K562 (cell line): ENCODE data around the gene USHBP1. TPM values are rescaled to one million over a fixed set of nuclear protein-coding genes. Genes with fewer than 3 reads are reported as not detected.
A peak's percentile ranks its signal among the peaks of the same experiment; 100 is the strongest.

ENCODE experiments used
- MAFF ChIP-seq: IDR thresholded peaks from 2 replicates; pipeline ENCODE4 v1.6.1; 2012; ENCODE audit warnings: low read length, improper control_type of control experiment
- RBM25 ChIP-seq: fragments of 200-400 bp; formaldehyde crosslinking; IDR thresholded peaks from 2 replicates; pipeline ENCODE4 v1.6.1; 2018; ENCODE audit warnings: low read length, low read depth, moderate library complexity; ENCODE audit not compliant: severe bottlenecking
- SMC3 ChIP-seq: conservative IDR thresholded peaks from 2 replicates; pipeline ENCODE4 v1.6.1; 2011; ENCODE audit warnings: low read depth, low read length, improper control_type of control experiment; ENCODE audit not compliant: insufficient read depth
- TAF9B ChIP-seq: fragments of 450-650 bp; IDR thresholded peaks from 2 replicates; pipeline ENCODE4 v1.6.1; 2018; ENCODE audit warnings: mild to moderate bottlenecking; ENCODE audit not compliant: partially characterized antibody
- TCF7L2 ChIP-seq: fragments of 150-350 bp; IDR thresholded peaks from 2 replicates; pipeline ENCODE4 v1.6.1; 2016; ENCODE audit warnings: low read depth, mild to moderate bottlenecking, low read length, moderate library complexity
- THRAP3 ChIP-seq: fragments of 450-650 bp; IDR thresholded peaks from 2 replicates; pipeline ENCODE4 v1.6.1; 2016; ENCODE audit warnings: mild to moderate bottlenecking, inconsistent platforms, borderline replicate concordance
- ZNF143 ChIP-seq: sonication (generic); formaldehyde crosslinking; IDR thresholded peaks from 2 replicates; pipeline ENCODE4 v1.9.0; 2022; ENCODE audit warnings: mild to moderate bottlenecking, missing genetic modification reagents
- polyA plus RNA-seq, 8 experiments: library from polyadenylated mRNA; depleted of rRNA in 4 of 8; stranded (reverse) in 5 of 8; unstranded in 3 of 8; fragments of >200 nt; fragmentation: Nextera tagmentation in 2 of 8; fragmentation: Illumina TruSeq in 1 of 8; extraction: Ambion mirVana in 2 of 8; extraction: Trizol in 1 of 8; gene quantifications; 2 replicates each; pipeline versions ENCODE4 v1.2.1 to v1.2.3, GENCODE V29; 2011 to 2014; ENCODE audit warnings: inconsistent platforms in 1 of 8, missing spikeins in 1 of 8
- total RNA-seq, 7 experiments: library from RNA; depleted of rRNA in 6 of 7; stranded (reverse); fragments of >200 nt in 6 of 7; fragmentation: Illumina TruSeq in 2 of 7; extraction: Trizol in 2 of 7; gene quantifications; 2 replicates each; pipeline versions ENCODE4 v1.2.1 to v1.2.3, GENCODE V29; 2011 to 2021; ENCODE audit warnings: low replicate concordance in 1 of 7
- TF ChIP-seq, protein P1 (sequence below): fragments of 450-650 bp; IDR thresholded peaks from 2 replicates; pipeline ENCODE4 v1.6.1; 2016; ENCODE audit warnings: mild to moderate bottlenecking, moderate library complexity
- TF ChIP-seq, protein P2 (sequence below): sonication (generic); formaldehyde crosslinking; IDR thresholded peaks from 2 replicates; pipeline ENCODE4 v1.8.0; 2023; ENCODE audit warnings: mild to moderate bottlenecking, missing genetic modification reagents
- TF ChIP-seq, protein P3 (sequence below): fragments of 250-450 bp; sonication (Bioruptor Pico); IDR thresholded peaks from 2 replicates; pipeline ENCODE4 v1.8.0; 2022; ENCODE audit warnings: inconsistent platforms, mild to moderate bottlenecking, moderate library complexity, borderline replicate concordance

The USHBP1 gene
- total and polyA plus RNA-seq, 9 of the 15 experiments (the other 6 are each of a cell fraction or from before 2014, with no cell fraction given) = 0.03 to 0.10 (median 0.05) TPM; not detected in 5

DNA sequence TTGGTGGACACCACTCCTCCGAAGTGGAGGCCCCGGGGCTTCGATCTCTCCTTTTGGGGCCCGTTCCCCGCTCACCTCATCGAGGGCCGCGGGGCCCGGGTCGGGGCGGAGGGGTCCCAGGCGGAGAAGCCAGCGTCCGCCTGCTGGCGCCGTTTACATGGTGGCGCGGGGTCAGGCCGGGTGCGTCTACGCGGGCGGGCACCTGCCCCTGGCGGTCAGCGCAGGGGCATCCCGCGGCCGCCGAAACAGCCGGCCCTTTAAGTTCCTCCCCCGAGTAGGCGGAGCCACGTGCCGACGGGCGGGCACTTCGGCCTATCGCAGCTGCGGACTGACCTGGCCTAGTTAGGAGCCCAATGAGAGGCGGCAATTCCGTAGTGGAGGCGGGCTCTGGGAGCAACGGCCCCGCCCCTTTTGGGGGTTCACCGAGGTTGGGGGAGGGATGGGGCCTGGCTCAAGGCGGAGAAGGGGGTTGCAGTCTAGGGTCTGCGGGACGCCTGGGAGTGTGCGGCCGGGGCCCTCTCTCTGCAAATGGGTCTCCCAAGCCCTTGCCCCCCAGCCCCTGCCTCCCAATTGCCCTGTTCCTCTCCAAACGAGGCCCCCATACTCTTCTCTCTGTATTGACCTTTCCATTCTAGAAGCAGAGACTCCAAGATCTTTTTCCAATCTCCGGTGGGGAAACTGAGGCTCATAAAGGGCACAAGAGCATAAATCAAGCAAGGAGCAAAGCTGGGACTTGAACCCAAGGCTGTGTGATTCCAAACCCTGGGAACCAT, 38.8 kb upstream of the USHBP1 start, which contains the start of gene ABHD8 (continued):
- TF ChIP-seq TCF7L2 = no peak
- TF ChIP-seq, protein P1, sequence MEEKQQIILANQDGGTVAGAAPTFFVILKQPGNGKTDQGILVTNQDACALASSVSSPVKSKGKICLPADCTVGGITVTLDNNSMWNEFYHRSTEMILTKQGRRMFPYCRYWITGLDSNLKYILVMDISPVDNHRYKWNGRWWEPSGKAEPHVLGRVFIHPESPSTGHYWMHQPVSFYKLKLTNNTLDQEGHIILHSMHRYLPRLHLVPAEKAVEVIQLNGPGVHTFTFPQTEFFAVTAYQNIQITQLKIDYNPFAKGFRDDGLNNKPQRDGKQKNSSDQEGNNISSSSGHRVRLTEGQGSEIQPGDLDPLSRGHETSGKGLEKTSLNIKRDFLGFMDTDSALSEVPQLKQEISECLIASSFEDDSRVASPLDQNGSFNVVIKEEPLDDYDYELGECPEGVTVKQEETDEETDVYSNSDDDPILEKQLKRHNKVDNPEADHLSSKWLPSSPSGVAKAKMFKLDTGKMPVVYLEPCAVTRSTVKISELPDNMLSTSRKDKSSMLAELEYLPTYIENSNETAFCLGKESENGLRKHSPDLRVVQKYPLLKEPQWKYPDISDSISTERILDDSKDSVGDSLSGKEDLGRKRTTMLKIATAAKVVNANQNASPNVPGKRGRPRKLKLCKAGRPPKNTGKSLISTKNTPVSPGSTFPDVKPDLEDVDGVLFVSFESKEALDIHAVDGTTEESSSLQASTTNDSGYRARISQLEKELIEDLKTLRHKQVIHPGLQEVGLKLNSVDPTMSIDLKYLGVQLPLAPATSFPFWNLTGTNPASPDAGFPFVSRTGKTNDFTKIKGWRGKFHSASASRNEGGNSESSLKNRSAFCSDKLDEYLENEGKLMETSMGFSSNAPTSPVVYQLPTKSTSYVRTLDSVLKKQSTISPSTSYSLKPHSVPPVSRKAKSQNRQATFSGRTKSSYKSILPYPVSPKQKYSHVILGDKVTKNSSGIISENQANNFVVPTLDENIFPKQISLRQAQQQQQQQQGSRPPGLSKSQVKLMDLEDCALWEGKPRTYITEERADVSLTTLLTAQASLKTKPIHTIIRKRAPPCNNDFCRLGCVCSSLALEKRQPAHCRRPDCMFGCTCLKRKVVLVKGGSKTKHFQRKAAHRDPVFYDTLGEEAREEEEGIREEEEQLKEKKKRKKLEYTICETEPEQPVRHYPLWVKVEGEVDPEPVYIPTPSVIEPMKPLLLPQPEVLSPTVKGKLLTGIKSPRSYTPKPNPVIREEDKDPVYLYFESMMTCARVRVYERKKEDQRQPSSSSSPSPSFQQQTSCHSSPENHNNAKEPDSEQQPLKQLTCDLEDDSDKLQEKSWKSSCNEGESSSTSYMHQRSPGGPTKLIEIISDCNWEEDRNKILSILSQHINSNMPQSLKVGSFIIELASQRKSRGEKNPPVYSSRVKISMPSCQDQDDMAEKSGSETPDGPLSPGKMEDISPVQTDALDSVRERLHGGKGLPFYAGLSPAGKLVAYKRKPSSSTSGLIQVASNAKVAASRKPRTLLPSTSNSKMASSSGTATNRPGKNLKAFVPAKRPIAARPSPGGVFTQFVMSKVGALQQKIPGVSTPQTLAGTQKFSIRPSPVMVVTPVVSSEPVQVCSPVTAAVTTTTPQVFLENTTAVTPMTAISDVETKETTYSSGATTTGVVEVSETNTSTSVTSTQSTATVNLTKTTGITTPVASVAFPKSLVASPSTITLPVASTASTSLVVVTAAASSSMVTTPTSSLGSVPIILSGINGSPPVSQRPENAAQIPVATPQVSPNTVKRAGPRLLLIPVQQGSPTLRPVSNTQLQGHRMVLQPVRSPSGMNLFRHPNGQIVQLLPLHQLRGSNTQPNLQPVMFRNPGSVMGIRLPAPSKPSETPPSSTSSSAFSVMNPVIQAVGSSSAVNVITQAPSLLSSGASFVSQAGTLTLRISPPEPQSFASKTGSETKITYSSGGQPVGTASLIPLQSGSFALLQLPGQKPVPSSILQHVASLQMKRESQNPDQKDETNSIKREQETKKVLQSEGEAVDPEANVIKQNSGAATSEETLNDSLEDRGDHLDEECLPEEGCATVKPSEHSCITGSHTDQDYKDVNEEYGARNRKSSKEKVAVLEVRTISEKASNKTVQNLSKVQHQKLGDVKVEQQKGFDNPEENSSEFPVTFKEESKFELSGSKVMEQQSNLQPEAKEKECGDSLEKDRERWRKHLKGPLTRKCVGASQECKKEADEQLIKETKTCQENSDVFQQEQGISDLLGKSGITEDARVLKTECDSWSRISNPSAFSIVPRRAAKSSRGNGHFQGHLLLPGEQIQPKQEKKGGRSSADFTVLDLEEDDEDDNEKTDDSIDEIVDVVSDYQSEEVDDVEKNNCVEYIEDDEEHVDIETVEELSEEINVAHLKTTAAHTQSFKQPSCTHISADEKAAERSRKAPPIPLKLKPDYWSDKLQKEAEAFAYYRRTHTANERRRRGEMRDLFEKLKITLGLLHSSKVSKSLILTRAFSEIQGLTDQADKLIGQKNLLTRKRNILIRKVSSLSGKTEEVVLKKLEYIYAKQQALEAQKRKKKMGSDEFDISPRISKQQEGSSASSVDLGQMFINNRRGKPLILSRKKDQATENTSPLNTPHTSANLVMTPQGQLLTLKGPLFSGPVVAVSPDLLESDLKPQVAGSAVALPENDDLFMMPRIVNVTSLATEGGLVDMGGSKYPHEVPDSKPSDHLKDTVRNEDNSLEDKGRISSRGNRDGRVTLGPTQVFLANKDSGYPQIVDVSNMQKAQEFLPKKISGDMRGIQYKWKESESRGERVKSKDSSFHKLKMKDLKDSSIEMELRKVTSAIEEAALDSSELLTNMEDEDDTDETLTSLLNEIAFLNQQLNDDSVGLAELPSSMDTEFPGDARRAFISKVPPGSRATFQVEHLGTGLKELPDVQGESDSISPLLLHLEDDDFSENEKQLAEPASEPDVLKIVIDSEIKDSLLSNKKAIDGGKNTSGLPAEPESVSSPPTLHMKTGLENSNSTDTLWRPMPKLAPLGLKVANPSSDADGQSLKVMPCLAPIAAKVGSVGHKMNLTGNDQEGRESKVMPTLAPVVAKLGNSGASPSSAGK = peak; percentile 40; the same call in 1 of the 2 replicates
- TF ChIP-seq THRAP3 = no peak
- no peak for TF ChIP-seq SMC3
- no peak for TF ChIP-seq TAF9B
- TF ChIP-seq RBM25 = peak; percentile 96
- TF ChIP-seq MAFF = no peak
- TF ChIP-seq, protein P2, sequence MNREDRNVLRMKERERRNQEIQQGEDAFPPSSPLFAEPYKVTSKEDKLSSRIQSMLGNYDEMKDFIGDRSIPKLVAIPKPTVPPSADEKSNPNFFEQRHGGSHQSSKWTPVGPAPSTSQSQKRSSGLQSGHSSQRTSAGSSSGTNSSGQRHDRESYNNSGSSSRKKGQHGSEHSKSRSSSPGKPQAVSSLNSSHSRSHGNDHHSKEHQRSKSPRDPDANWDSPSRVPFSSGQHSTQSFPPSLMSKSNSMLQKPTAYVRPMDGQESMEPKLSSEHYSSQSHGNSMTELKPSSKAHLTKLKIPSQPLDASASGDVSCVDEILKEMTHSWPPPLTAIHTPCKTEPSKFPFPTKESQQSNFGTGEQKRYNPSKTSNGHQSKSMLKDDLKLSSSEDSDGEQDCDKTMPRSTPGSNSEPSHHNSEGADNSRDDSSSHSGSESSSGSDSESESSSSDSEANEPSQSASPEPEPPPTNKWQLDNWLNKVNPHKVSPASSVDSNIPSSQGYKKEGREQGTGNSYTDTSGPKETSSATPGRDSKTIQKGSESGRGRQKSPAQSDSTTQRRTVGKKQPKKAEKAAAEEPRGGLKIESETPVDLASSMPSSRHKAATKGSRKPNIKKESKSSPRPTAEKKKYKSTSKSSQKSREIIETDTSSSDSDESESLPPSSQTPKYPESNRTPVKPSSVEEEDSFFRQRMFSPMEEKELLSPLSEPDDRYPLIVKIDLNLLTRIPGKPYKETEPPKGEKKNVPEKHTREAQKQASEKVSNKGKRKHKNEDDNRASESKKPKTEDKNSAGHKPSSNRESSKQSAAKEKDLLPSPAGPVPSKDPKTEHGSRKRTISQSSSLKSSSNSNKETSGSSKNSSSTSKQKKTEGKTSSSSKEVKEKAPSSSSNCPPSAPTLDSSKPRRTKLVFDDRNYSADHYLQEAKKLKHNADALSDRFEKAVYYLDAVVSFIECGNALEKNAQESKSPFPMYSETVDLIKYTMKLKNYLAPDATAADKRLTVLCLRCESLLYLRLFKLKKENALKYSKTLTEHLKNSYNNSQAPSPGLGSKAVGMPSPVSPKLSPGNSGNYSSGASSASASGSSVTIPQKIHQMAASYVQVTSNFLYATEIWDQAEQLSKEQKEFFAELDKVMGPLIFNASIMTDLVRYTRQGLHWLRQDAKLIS = no peak; the same call in 1 of the 2 replicates
- TF ChIP-seq, protein P3, sequence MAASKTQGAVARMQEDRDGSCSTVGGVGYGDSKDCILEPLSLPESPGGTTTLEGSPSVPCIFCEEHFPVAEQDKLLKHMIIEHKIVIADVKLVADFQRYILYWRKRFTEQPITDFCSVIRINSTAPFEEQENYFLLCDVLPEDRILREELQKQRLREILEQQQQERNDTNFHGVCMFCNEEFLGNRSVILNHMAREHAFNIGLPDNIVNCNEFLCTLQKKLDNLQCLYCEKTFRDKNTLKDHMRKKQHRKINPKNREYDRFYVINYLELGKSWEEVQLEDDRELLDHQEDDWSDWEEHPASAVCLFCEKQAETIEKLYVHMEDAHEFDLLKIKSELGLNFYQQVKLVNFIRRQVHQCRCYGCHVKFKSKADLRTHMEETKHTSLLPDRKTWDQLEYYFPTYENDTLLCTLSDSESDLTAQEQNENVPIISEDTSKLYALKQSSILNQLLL (CRISPR knock-in tag) = no peak
- TF ChIP-seq ZNF143 (CRISPR knock-in tag) = no peak
